Measurements from ENCODE around the gene COPG2. TPM values are rescaled to one million over a fixed set of nuclear protein-coding genes. Genes with fewer than 3 reads are reported as not detected.

Gene COPG2
- total RNA-seq, 1 donor from 2014 or later = 16.0 TPM

GRCh38 chr7:130468612-130469011, 199.9 kb downstream of the COPG2 start:
- DNase-seq = no peak

DNA sequence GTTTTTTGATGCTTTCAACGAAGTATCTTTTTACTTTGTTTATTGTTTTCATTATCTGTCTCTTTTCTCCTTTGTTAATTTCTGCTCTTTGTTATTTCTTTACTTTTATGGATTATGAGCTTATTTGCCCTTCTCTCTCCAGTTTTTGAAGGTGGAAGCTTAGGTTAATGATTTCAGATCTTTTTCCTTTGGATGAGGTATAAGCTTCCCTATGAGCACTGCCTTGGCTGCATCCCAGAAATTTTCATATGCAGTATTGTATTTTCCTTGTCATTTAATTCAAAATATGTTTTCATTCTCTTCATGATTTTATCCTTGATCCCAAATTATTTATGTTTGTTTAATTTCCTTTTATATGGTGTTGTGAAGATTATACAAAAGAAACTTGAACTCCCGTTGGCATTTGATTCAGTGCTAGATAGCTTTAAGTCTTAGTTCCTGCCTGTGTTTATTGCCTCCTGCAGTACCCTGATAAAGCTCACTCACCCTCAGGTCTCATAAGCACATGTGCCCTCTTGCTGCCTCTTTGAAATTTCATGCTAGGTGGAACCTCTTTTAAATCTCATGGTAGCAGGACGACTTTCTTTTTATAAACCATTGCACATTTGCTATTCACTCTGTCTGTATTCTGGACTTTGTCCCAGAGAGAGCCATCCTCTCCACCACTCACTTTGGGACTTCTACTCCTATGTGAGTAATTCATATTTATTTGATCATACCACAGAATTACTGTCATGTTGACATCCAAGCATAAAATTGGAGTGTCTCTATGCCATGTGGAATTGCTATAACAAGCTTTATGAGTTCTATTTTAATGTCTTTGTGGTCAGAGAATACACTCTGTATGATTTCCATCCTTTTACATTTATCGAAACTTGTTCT, 204.8 kb downstream of the COPG2 start:
- DNase-seq = no peak

- DNase-seq = no peak
Observed at GRCh38 chr7:130461272-130461671, 207.3 kb downstream of the COPG2 start.

DNA sequence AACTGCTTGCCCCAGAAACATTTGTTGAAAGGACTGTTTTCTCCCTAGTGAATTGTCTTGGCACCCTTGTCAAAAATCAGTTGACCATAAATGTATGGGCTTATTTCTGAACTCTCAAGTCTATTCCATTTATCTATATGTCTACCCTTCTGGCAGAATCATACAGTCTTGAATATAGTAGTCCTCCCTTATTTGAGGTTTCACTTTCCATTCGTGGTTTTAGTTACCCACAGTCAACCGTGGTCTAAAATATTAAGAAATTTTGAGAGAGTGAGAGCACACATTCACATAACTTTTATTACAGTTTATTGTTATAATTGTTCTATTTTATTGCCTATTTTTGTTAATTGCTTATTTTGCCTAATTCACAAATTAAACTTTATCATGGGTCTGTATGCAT, 210.3 kb downstream of the COPG2 start:
- DNase-seq = no peak

Other genes with a start within 250 kb of the COPG2 start
- gene CEP41, start 227.7 kb downstream of the COPG2 start, total RNA-seq = 11.4 and 12.4 TPM in 2 replicates
- 2.8 and 3.1 TPM in 2 replicates for gene MEST, start 176.7 kb downstream of the COPG2 start, total RNA-seq
- not detected in 2 replicates for gene TSGA13, start 17.8 kb upstream of the COPG2 start, total RNA-seq
- under 0.01 TPM in 1 of 2 replicates, not detected in the other for gene KLF14, start 65.5 kb upstream of the COPG2 start, total RNA-seq

Measured in dermis blood vessel endothelial cell (primary cell).